AG20443 (cell line): ENCODE measurements around the gene APBA3.
"Not testable (repeated sequence)": the region's sequence is repeated elsewhere in the genome, so short reads cannot be mapped to it uniquely, and the experiment has no call there.

Experiments used
- DNase-seq: peaks from one replicate; pipeline ENCODE4 v3.0.0; 2012; ENCODE audit warnings: low spot score, mixed read lengths

APBA3 gene

GRCh38 chr19:3771000-3771905 is 9.8 kb upstream of the APBA3 start:
- DNase-seq = no peak

- DNase-seq = no peak
These were observed 8.9 kb upstream of the APBA3 start for GRCh38 chr19:3770136-3770999.

GRCh38 chr19:3769494-3769893 is 8.0 kb upstream of the APBA3 start:
- DNase-seq = no peak

- no peak for DNase-seq
These were observed 7.2 kb upstream of the APBA3 start for GRCh38 chr19:3768748-3769099.

- no peak for DNase-seq
These were observed 6.7 kb upstream of the APBA3 start for GRCh38 chr19:3768015-3768747.

GRCh38 chr19:3767050-3767449 is 5.6 kb upstream of the APBA3 start:
- DNase-seq = no peak

GRCh38 chr19:3766520-3766919 is 5.0 kb upstream of the APBA3 start:
- no peak for DNase-seq

GRCh38 chr19:3765757-3766156 is 4.3 kb upstream of the APBA3 start:
- DNase-seq = not testable (repeated sequence)

GRCh38 chr19:3765121-3765520 is 3.6 kb upstream of the APBA3 start:
- no peak for DNase-seq

GRCh38 chr19:3762501-3763459 is 1.3 kb upstream of the APBA3 start, which contains the start of gene MRPL54:
Gene MRPL54 (plus strand): TSS chr19:3762682. CDS start chr19:3762701, 19 bp downstream.
- peak; percentile 100 for DNase-seq

- DNase-seq = no peak
These were observed 610 bp upstream of the APBA3 start for GRCh38 chr19:3762130-3762473.

GRCh38 chr19:3760871-3761361 is 576 bp downstream of the APBA3 start:
- no peak for DNase-seq

GRCh38 chr19:3759482-3760254 is 1.8 kb downstream of the APBA3 start:
- DNase-seq = no peak

- DNase-seq = not testable (repeated sequence)
These were observed 3.2 kb downstream of the APBA3 start for GRCh38 chr19:3758297-3758696.

- not testable (repeated sequence) for DNase-seq
These were observed 3.8 kb downstream of the APBA3 start for GRCh38 chr19:3757705-3758104.

GRCh38 chr19:3753631-3754410 is 7.7 kb downstream of the APBA3 start:
- no peak for DNase-seq

- no peak for DNase-seq
These were observed 9.0 kb downstream of the APBA3 start for GRCh38 chr19:3752492-3752891.

- no peak for DNase-seq
These were observed 10.3 kb downstream of the APBA3 start for GRCh38 chr19:3751236-3751635.

GRCh38 chr19:3750211-3750610 is 11.3 kb downstream of the APBA3 start:
- no peak for DNase-seq
